SU-DHL-6 (cell line): Measurements from ENCODE around the gene MECR.

ENCODE experiments used
- H2AFZ ChIP-seq: fragments of 200-600 bp; sonication (generic); 2 replicates; pipeline ENCODE4 v1.6.1; 2014; ENCODE audit warnings: low read depth, mild to moderate bottlenecking, moderate library complexity, mixed read lengths, antibody characterized with exemption, low read length; ENCODE audit not compliant: severe bottlenecking
- H3F3A ChIP-seq: fragments of 200-600 bp; shearing (Covaris generic); 2 replicates; pipeline ENCODE4 v1.6.0; 2016; ENCODE audit warnings: antibody characterized with exemption, mild to moderate bottlenecking; ENCODE audit not compliant: insufficient read depth
- H3K27ac ChIP-seq: fragments of 200-600 bp; sonication (generic); 2 replicates; pipeline ENCODE4 v1.5.1; 2016; ENCODE audit warnings: low read depth, mild to moderate bottlenecking, low read length, moderate library complexity, mixed read lengths
- H3K27me3 ChIP-seq: fragments of 200-600 bp; sonication (generic), shearing (Covaris generic); 2 replicates; pipeline ENCODE4 v1.6.0; 2014; ENCODE audit warnings: mild to moderate bottlenecking, low read length
- H3K36me3 ChIP-seq: fragments of 200-600 bp; sonication (generic); 2 replicates; pipeline ENCODE4 v1.6.1; 2014; ENCODE audit warnings: mild to moderate bottlenecking, low read length, mixed read lengths
- H3K4me2 ChIP-seq: fragments of 300-600, 200-600 bp; shearing (Covaris generic), sonication (generic); 2 replicates; pipeline ENCODE4 v1.6.0; 2014; ENCODE audit warnings: low read length, low read depth, mild to moderate bottlenecking; ENCODE audit not compliant: poor library complexity, severe bottlenecking
- H3K4me3 ChIP-seq: fragments of 200-600 bp; sonication (generic); 2 replicates; pipeline ENCODE4 v1.5.1; 2014; ENCODE audit warnings: antibody characterized with exemption, low read length, mild to moderate bottlenecking, mixed read lengths; ENCODE audit not compliant: insufficient read depth, poor library complexity, severe bottlenecking
- H3K79me2 ChIP-seq: fragments of 200-600 bp; sonication (generic); 2 replicates; pipeline ENCODE4 v1.6.1; 2014; ENCODE audit warnings: mild to moderate bottlenecking, low read length, moderate library complexity; ENCODE audit not compliant: insufficient read depth
- H3K9ac ChIP-seq: fragments of 200-600 bp; sonication (generic); 2 replicates; pipeline ENCODE4 v1.7.0; 2014; ENCODE audit warnings: mild to moderate bottlenecking, low read length
- H3K9me2 ChIP-seq: fragments of 200-600 bp; sonication (generic); replicated peaks from 2 replicates; pipeline ENCODE4 v1.6.1; 2014; ENCODE audit warnings: low read length; ENCODE audit not compliant: insufficient read depth
- H3K9me3 ChIP-seq: fragments of 200-600 bp; sonication (generic); 2 replicates; pipeline ENCODE4 v1.6.1; 2014; ENCODE audit warnings: low read length, mixed read lengths; ENCODE audit not compliant: insufficient read depth
- H4K20me1 ChIP-seq: fragments of 200-600 bp; sonication (generic); 2 replicates; pipeline ENCODE4 v1.6.1; 2014; ENCODE audit warnings: low read depth, mild to moderate bottlenecking, antibody characterized with exemption, low read length, moderate library complexity, mixed read lengths
- CTCF ChIP-seq: fragments of 200-600 bp; sonication (generic); IDR thresholded peaks from one replicate; pipeline ENCODE4 v1.5.1; 2017; ENCODE audit warnings: antibody characterized with exemption, mild to moderate bottlenecking, low read length, moderate library complexity; ENCODE audit not compliant: insufficient read depth, poor library complexity, severe bottlenecking
- EZH2phosphoT487 ChIP-seq: fragments of 200-600 bp; sonication (generic), shearing (Covaris generic); conservative IDR thresholded peaks from 2 replicates; pipeline ENCODE4 v1.6.1; 2018; ENCODE audit warnings: mild to moderate bottlenecking, antibody characterized with exemption, low read length, moderate library complexity, mixed read lengths

MECR gene

GRCh38 chr1:29243023-29243870 is 12.5 kb upstream of the MECR start:
- H3K27ac ChIP-seq, result no peak overlapping the region
- no peak overlapping the region for H3K4me2 ChIP-seq
- no peak for TF ChIP-seq EZH2phosphoT487
- TF ChIP-seq CTCF, result no peak
- H3K9me2 ChIP-seq, result no peaks in the 10 kb centered on the region
- no peak overlapping the region for H3K9ac ChIP-seq
- H3K27me3 ChIP-seq, result no peaks in the 10 kb centered on the region
- no peak overlapping the region for H3K4me3 ChIP-seq
- H4K20me1 ChIP-seq, result no peaks in the 10 kb centered on the region
- no peaks in the 10 kb centered on the region for H3K9me3 ChIP-seq
- no peaks in the 10 kb centered on the region for H3K36me3 ChIP-seq
- H3K79me2 ChIP-seq, result no peaks in the 10 kb centered on the region
- H2AFZ ChIP-seq, result no peak overlapping the region
- H3F3A ChIP-seq, result no peaks in the 10 kb centered on the region

GRCh38 chr1:29240986-29241385 is 10.3 kb upstream of the MECR start:
- H3K9ac ChIP-seq, result no peak overlapping the region
- H3K9me3 ChIP-seq, result no peaks in the 10 kb centered on the region
- no peak overlapping the region for H3K4me3 ChIP-seq
- no peaks in the 10 kb centered on the region for H3F3A ChIP-seq
- no peaks in the 10 kb centered on the region for H3K79me2 ChIP-seq
- no peaks in the 10 kb centered on the region for H3K9me2 ChIP-seq
- no peak overlapping the region for H3K27ac ChIP-seq
- H3K36me3 ChIP-seq, result no peaks in the 10 kb centered on the region
- H2AFZ ChIP-seq, result no peak overlapping the region
- H4K20me1 ChIP-seq, result no peaks in the 10 kb centered on the region
- no peaks in the 10 kb centered on the region for H3K27me3 ChIP-seq
- no peak overlapping the region for H3K4me2 ChIP-seq
- TF ChIP-seq EZH2phosphoT487 (no peak), CTCF (no peak)

- Histone ChIP-seq H3K9me2 (no peaks in the 10 kb centered on the region), H3F3A (no peaks in the 10 kb centered on the region), H3K9me3 (no peaks in the 10 kb centered on the region), H3K9ac (no peak overlapping the region), H3K4me3 (no peak overlapping the region), H3K36me3 (no peaks in the 10 kb centered on the region), H2AFZ (no peak overlapping the region), H4K20me1 (no peaks in the 10 kb centered on the region), H3K79me2 (no peaks in the 10 kb centered on the region), H3K27me3 (no peaks in the 10 kb centered on the region), H3K4me2 (no peak overlapping the region), H3K27ac (no peak overlapping the region)
- TF ChIP-seq CTCF (no peak), EZH2phosphoT487 (no peak)
Observed at GRCh38 chr1:29240400-29240837, 9.7 kb upstream of the MECR start.
